Neuronal stem cell (in vitro differentiated cells): ENCODE results near the gene TNFAIP2.

Experiments
- DNase-seq: peaks from one replicate; pipeline ENCODE4 v3.0.0-alpha.2; 2013; ENCODE audit warnings: low spot score
- H2AFZ ChIP-seq: one replicate; pipeline ENCODE4 v1.6.1; 2013; ENCODE audit warnings: mild to moderate bottlenecking, low read length, inconsistent platforms
- H2AK5ac ChIP-seq: 2 replicates; pipeline ENCODE4 v1.6.1; 2013; ENCODE audit warnings: low read depth, mild to moderate bottlenecking, inconsistent platforms, low read length, moderate library complexity, mixed read lengths
- H2BK120ac ChIP-seq: 2 replicates; pipeline ENCODE4 v1.6.1; 2013; ENCODE audit warnings: low read depth, mild to moderate bottlenecking, inconsistent platforms, low read length, moderate library complexity, mixed read lengths
- H2BK12ac ChIP-seq: one replicate; pipeline ENCODE4 v1.6.1; 2013; ENCODE audit warnings: low read length, inconsistent platforms
- H2BK15ac ChIP-seq: 2 replicates; pipeline ENCODE4 v1.6.1; 2013; ENCODE audit warnings: mild to moderate bottlenecking, low read length, inconsistent platforms, mixed read lengths
- H2BK5ac ChIP-seq: one replicate; pipeline ENCODE4 v1.6.1; 2013; ENCODE audit warnings: inconsistent platforms, mild to moderate bottlenecking, low read length, moderate library complexity
- H3K14ac ChIP-seq: one replicate; pipeline ENCODE4 v1.6.1; 2013; ENCODE audit warnings: low read length, inconsistent platforms
- H3K18ac ChIP-seq: 2 replicates; pipeline ENCODE4 v1.6.1; 2013; ENCODE audit warnings: low read length, inconsistent platforms
- H3K23ac ChIP-seq: 2 replicates; pipeline ENCODE4 v1.6.1; 2013; ENCODE audit warnings: low read depth, mild to moderate bottlenecking, mixed read lengths, low read length, inconsistent platforms; ENCODE audit not compliant: poor library complexity
- H3K27ac ChIP-seq: replicated peaks from 3 replicates; pipeline ENCODE4 v1.5.1; 2013; ENCODE audit warnings: low read length, inconsistent platforms
- H3K27me3 ChIP-seq, 3 experiments: 2 replicates each; pipeline ENCODE4 v1.6.1; 2013; ENCODE audit warnings: low read length in 3 of 3, mild to moderate bottlenecking in 2 of 3, inconsistent platforms in 1 of 3, low read depth in 1 of 3, mixed read lengths in 1 of 3, moderate library complexity in 1 of 3; ENCODE audit not compliant: control insufficient read depth in 3 of 3, insufficient read depth in 3 of 3
- H3K36me3 ChIP-seq, 2 donors: replicated peaks in 1 of 2; 2 replicates each; pipeline ENCODE4 v1.6.1; 2013; ENCODE audit warnings: low read length in 2 of 2; ENCODE audit not compliant: control insufficient read depth in 2 of 2, insufficient read depth in 2 of 2
- H3K4ac ChIP-seq: 2 replicates; pipeline ENCODE4 v1.6.1; 2013; ENCODE audit warnings: inconsistent platforms, mild to moderate bottlenecking, low read length, moderate library complexity
- H3K4me1 ChIP-seq, 2 donors: 1 replicate in 1 of 2; 2 replicates in 1 of 2; pipeline ENCODE4 v1.6.1; 2013; ENCODE audit warnings: low read length in 2 of 2, low read depth in 1 of 2; ENCODE audit not compliant: control insufficient read depth in 2 of 2, insufficient read depth in 1 of 2
- H3K4me2 ChIP-seq: one replicate; pipeline ENCODE4 v1.6.1; 2013; ENCODE audit warnings: mild to moderate bottlenecking, low read length, inconsistent platforms; ENCODE audit not compliant: insufficient read depth, poor library complexity, severe bottlenecking
- H3K4me3 ChIP-seq, 2 donors: 2 replicates each; pipeline ENCODE4 v1.5.1; 2013; ENCODE audit warnings: low read length in 2 of 2, mild to moderate bottlenecking in 2 of 2, inconsistent platforms in 1 of 2, moderate library complexity in 1 of 2
- H3K79me1 ChIP-seq: one replicate; pipeline ENCODE4 v1.6.1; 2013; ENCODE audit warnings: low read depth, mild to moderate bottlenecking, inconsistent platforms, low read length, moderate library complexity
- H3K9ac ChIP-seq: one replicate; pipeline ENCODE4 v1.6.1; 2013; ENCODE audit warnings: mild to moderate bottlenecking, low read depth, low read length, inconsistent platforms; ENCODE audit not compliant: poor library complexity
- H3K9me3 ChIP-seq, 2 donors: replicated peaks in 1 of 2; 2 replicates each; pipeline versions ENCODE3 to v1.6.1; 2013; ENCODE audit warnings: low read length in 2 of 2, mild to moderate bottlenecking in 2 of 2, inconsistent platforms in 1 of 2, low read depth in 1 of 2, mixed read lengths in 1 of 2, moderate library complexity in 1 of 2; ENCODE audit not compliant: control insufficient read depth in 2 of 2, insufficient read depth in 1 of 2
- H4K8ac ChIP-seq: one replicate; pipeline ENCODE4 v1.6.1; 2013; ENCODE audit warnings: low read depth, mild to moderate bottlenecking, inconsistent platforms, low read length, moderate library complexity
- H4K91ac ChIP-seq: one replicate; pipeline ENCODE4 v1.6.1; 2013; ENCODE audit warnings: low read length, low read depth, mild to moderate bottlenecking, inconsistent platforms; ENCODE audit not compliant: poor library complexity
- WGBS, 2 donors: extraction: QIAGEN DNeasy Blood & Tissue Kit; methylation state at CpG; one replicate each; pipeline ENCODE4 v1.1.7; 2013; ENCODE audit warnings: missing lambda C conversion rate in 2 of 2, mixed read lengths in 1 of 2; ENCODE audit not compliant: insufficient read length in 2 of 2, insufficient replicate concordance in 1 of 2; ENCODE audit errors: extremely low coverage in 2 of 2; 5-methylcytosine and 5-hydroxymethylcytosine counted together

The TNFAIP2 gene

DNA sequence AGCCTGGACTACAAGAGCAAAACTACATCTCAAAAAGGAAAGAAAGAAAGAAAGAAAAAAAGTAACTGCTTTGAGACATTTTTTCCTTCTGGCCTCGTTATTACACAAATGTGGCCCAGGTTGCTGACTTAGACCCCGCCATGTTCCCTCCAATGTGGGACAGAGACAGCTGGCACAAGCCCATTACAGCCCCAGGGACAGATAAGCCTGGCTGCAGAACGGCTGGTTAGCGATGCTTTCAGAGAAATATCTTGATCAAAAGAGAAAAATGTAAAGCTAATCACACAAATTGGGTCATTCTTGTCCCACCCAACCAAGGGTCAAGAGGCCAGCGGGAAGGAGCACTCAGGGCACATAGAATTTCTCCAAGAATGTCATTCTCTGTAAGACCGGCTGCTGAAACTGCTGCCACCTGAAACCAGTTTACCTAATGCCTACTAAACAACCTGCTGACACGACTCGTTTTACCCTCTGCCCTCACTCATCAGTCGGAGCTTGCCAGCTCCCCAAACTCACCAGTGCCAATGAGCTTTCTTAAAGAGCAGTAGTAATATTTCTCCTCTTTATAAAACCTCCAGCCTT is 63.1 kb downstream of the TNFAIP2 start:
- Histone ChIP-seq H3K4me3 (no peak overlapping the region), H3K9me3 (peaks cover 0 to 7% of the 10 kb centered on the region in 2 donors), H2BK12ac (no peak overlapping the region), H3K4me1 (peaks cover 4 to 18% of the 10 kb centered on the region in 2 donors), H3K14ac (no peak overlapping the region), H3K9ac (no peak overlapping the region), H2BK15ac (no peak overlapping the region), H3K27me3 (peaks cover 2 to 58% (median 13%) of the 10 kb centered on the region in 3 experiments), H3K4ac (no peak overlapping the region), H2BK120ac (no peak overlapping the region), H2AK5ac (peak overlapping the region; percentile 50), H3K23ac (no peak overlapping the region), H4K8ac (no peak overlapping the region), H3K79me1 (no peaks in the 10 kb centered on the region), H2AFZ (no peak overlapping the region), H3K27ac (peak overlapping the region; percentile 54), H4K91ac (no peak overlapping the region), H3K18ac (peak overlapping the region; percentile 67), H2BK5ac (no peak overlapping the region), H3K36me3 (no peaks in the 10 kb centered on the region), H3K4me2 (peak overlapping the region; percentile 15)
- no CpG with 5 or more reads among the region's 9 CpGs for WGBS, 2 donors
- DNase-seq: no peak
